SKM-1 (cell line): ENCODE results near the gene HDAC7.

Source experiments
- DNase-seq: peaks from one replicate; lab custom pipeline; 2025; ENCODE audit not compliant: unreplicated experiment; lab: John Stamatoyannopoulos, UW

HDAC7 gene

GRCh38 chr12:47766502-47767215 is 53.0 kb downstream of the HDAC7 start:
- no peak for DNase-seq

GRCh38 chr12:47763481-47764346 is 56.0 kb downstream of the HDAC7 start:
- no peak for DNase-seq

- no peak for DNase-seq
These were observed 56.7 kb downstream of the HDAC7 start for GRCh38 chr12:47762850-47763465.

GRCh38 chr12:47758834-47759690 is 60.6 kb downstream of the HDAC7 start, which contains the start of gene RAPGEF3:
Gene RAPGEF3, minus strand, starts transcription at chr12:47758880. Its CDS starts 324 bp downstream, at chr12:47758556.
- no peak for DNase-seq

GRCh38 chr12:47758584-47758833 is 61.2 kb downstream of the HDAC7 start:
- no peak for DNase-seq

- no peak for DNase-seq
These were observed 61.7 kb downstream of the HDAC7 start for GRCh38 chr12:47757840-47758583.

GRCh38 chr12:47757364-47757839 is 62.3 kb downstream of the HDAC7 start:
- no peak for DNase-seq

GRCh38 chr12:47755655-47756562 is 63.8 kb downstream of the HDAC7 start:
- DNase-seq, result no peak

- DNase-seq, result no peak
These were observed 64.8 kb downstream of the HDAC7 start for GRCh38 chr12:47754881-47755280.

- DNase-seq, result no peak
These were observed 65.6 kb downstream of the HDAC7 start for GRCh38 chr12:47754126-47754525.

GRCh38 chr12:47753021-47754001 is 66.4 kb downstream of the HDAC7 start:
- no peak for DNase-seq

- no peak for DNase-seq
These were observed 67.2 kb downstream of the HDAC7 start for GRCh38 chr12:47752552-47752951.

GRCh38 chr12:47752121-47752520 is 67.6 kb downstream of the HDAC7 start:
- no peak for DNase-seq

- DNase-seq, result no peak
These were observed 68.1 kb downstream of the HDAC7 start for GRCh38 chr12:47751561-47751960.

GRCh38 chr12:47750916-47751470 is 68.7 kb downstream of the HDAC7 start:
- DNase-seq, result no peak

- no peak for DNase-seq
These were observed 69.4 kb downstream of the HDAC7 start for GRCh38 chr12:47750229-47750798.

GRCh38 chr12:47748899-47749298 is 70.8 kb downstream of the HDAC7 start:
- DNase-seq, result no peak

GRCh38 chr12:47748507-47748828 is 71.2 kb downstream of the HDAC7 start:
- DNase-seq, result no peak
